BJ (cell line): ENCODE measurements around the gene WFS1. TPM values are rescaled to one million over a fixed set of nuclear protein-coding genes. Genes with fewer than 3 reads are reported as not detected.

Experiments used
- CTCF ChIA-PET: fragments of 350-600 bp; formaldehyde crosslinking; extraction: SDS; loops from one replicate; lab custom pipeline; 2021; ENCODE audit warnings: antibody characterized with exemption, inconsistent platforms; lab: Yijun Ruan, JAX
- POLR2A ChIA-PET: fragments of 300-600 bp; sonication (Branson Sonifier 250); formaldehyde crosslinking; extraction: SDS; loops from one replicate; lab custom pipeline; 2021; ENCODE audit warnings: antibody characterized with exemption; lab: Charles Lee
- DNase-seq: peaks from one replicate; pipeline ENCODE4 v3.0.0-alpha.2; 2011; ENCODE audit warnings: low read depth
- H3K27me3 ChIP-seq: 2 replicates; pipeline ENCODE4 v1.6.0; 2011; ENCODE audit warnings: low read length; ENCODE audit not compliant: control insufficient read depth, insufficient read depth
- H3K36me3 ChIP-seq: 2 replicates; pipeline ENCODE4 v1.5.1; 2011; ENCODE audit warnings: low read length; ENCODE audit not compliant: control insufficient read depth, insufficient read depth
- H3K4me3 ChIP-seq: 2 replicates; pipeline ENCODE4 v1.5.1; 2011; ENCODE audit warnings: low read depth, mild to moderate bottlenecking, control low read depth, low read length
- CTCF ChIP-seq: IDR thresholded peaks from 2 replicates; pipeline ENCODE4 v1.5.1; 2011; ENCODE audit warnings: low read depth, mild to moderate bottlenecking, control low read depth, inconsistent platforms, low read length, moderate library complexity; ENCODE audit not compliant: insufficient read depth
- polyA plus RNA-seq: library from polyadenylated mRNA; depleted of rRNA; stranded (reverse); fragments of >200 nt; gene quantifications from 2 replicates; pipeline ENCODE4 v1.2.3, GENCODE V29; 2011

Gene WFS1
- polyA plus RNA-seq, 1 experiment: 66.4 TPM

GRCh38 chr4:6229095-6229494 lies 40.6 kb upstream of the WFS1 start:
- no peak overlapping the region for H3K4me3 ChIP-seq
- no peak for DNase-seq
- no peaks in the 10 kb centered on the region for H3K27me3 ChIP-seq
- POLR2A ChIA-PET: no interaction called here
- no peak for TF ChIP-seq CTCF
- H3K36me3 ChIP-seq: no peaks in the 10 kb centered on the region
- CTCF ChIA-PET: interaction anchor here (1.0 kb wide), 1 partner anchor 14 kb away, joined by 3 read pairs; no protein-coding TSS in a partner anchor

- ChIA-PET POLR2A (no interaction called here), CTCF (interaction anchor here (1.0 kb wide), 1 partner anchor 13 kb away, joined by 3 read pairs; no protein-coding TSS in a partner anchor)
These were observed 39.8 kb upstream of the WFS1 start for GRCh38 chr4:6229671-6230501.

GRCh38 chr4:6230502-6230785 lies 39.2 kb upstream of the WFS1 start:
- ChIA-PET CTCF (no interaction called here), POLR2A (no interaction called here)
- Histone ChIP-seq H3K36me3 (no peaks in the 10 kb centered on the region), H3K4me3 (no peak overlapping the region), H3K27me3 (no peaks in the 10 kb centered on the region)
- no peak for TF ChIP-seq CTCF
- DNase-seq: no peak

More at GRCh38 chr4:6229671-6230501, 39.8 kb upstream of the WFS1 start:
- no peaks in the 10 kb centered on the region for H3K27me3 ChIP-seq
- no peaks in the 10 kb centered on the region for H3K36me3 ChIP-seq
- no peak overlapping the region for H3K4me3 ChIP-seq
- DNase-seq: no peak
- no peak for TF ChIP-seq CTCF

- DNase-seq: no peak
- TF ChIP-seq CTCF: no peak
- no peaks in the 10 kb centered on the region for H3K36me3 ChIP-seq
- ChIA-PET CTCF (no interaction called here), POLR2A (no interaction called here)
- no peaks in the 10 kb centered on the region for H3K27me3 ChIP-seq
- no peak overlapping the region for H3K4me3 ChIP-seq
These were observed 38.6 kb upstream of the WFS1 start for GRCh38 chr4:6230827-6231662.

- ChIA-PET CTCF (no interaction called here), POLR2A (no interaction called here)
- Histone ChIP-seq H3K27me3 (peaks cover 2% of the 10 kb centered on the region), H3K36me3 (no peaks in the 10 kb centered on the region), H3K4me3 (no peak overlapping the region)
- no peak for DNase-seq
- no peak for TF ChIP-seq CTCF
These were observed 37.9 kb upstream of the WFS1 start for GRCh38 chr4:6231663-6232165.
